ENCODE data around the gene RASAL2.

RASAL2 gene

GRCh38 chr1:178490967-178491366, 397.1 kb downstream of the RASAL2 start:
- no peak for DNase-seq (ENCODE audit: low read depth, low spot score)
- TF ChIP-seq CTCF (IDR thresholded peaks at IDR 0.05; ENCODE audit: low read depth, low read length), result no peak
- in situ Hi-C loops (cut with HindIII; ENCODE audit: low sequenced_read_pairs), result no loop called here
- no peak overlapping the region for H3K4me3 ChIP-seq (ENCODE audit: low read depth, low read length)

GRCh38 chr1:178491721-178492120, 397.8 kb downstream of the RASAL2 start:
- DNase-seq (ENCODE audit: low read depth, low spot score), result no peak
- no peak overlapping the region for H3K4me3 ChIP-seq (ENCODE audit: low read depth, low read length)
- in situ Hi-C loops (cut with HindIII; ENCODE audit: low sequenced_read_pairs), result no loop called here
- no peak for TF ChIP-seq CTCF (IDR thresholded peaks at IDR 0.05; ENCODE audit: low read depth, low read length)

- no peak for DNase-seq (ENCODE audit: low read depth, low spot score)
- in situ Hi-C loops (cut with HindIII; ENCODE audit: low sequenced_read_pairs), result no loop called here
- H3K4me3 ChIP-seq (ENCODE audit: low read depth, low read length), result no peak overlapping the region
- TF ChIP-seq CTCF (IDR thresholded peaks at IDR 0.05; ENCODE audit: low read depth, low read length), result no peak
These were observed 398.4 kb downstream of the RASAL2 start for GRCh38 chr1:178492341-178492740.

- in situ Hi-C loops (cut with HindIII; ENCODE audit: low sequenced_read_pairs), result no loop called here
- no peak overlapping the region for H3K4me3 ChIP-seq (ENCODE audit: low read depth, low read length)
These were observed 399.4 kb downstream of the RASAL2 start for GRCh38 chr1:178493301-178493741.

GRCh38 chr1:178494569-178494971, 400.7 kb downstream of the RASAL2 start:
- H3K4me3 ChIP-seq (ENCODE audit: low read depth, low read length), result no peak overlapping the region
- no peak for DNase-seq (ENCODE audit: low read depth, low spot score)
- in situ Hi-C loops (cut with HindIII; ENCODE audit: low sequenced_read_pairs), result no loop called here
- TF ChIP-seq CTCF (IDR thresholded peaks at IDR 0.05; ENCODE audit: low read depth, low read length), result no peak

More at GRCh38 chr1:178493301-178493741, 399.4 kb downstream of the RASAL2 start:
- DNase-seq (ENCODE audit: low read depth, low spot score), result no peak
- TF ChIP-seq CTCF (IDR thresholded peaks at IDR 0.05; ENCODE audit: low read depth, low read length), result no peak

GRCh38 chr1:178495158-178495557, 401.3 kb downstream of the RASAL2 start:
- no peak overlapping the region for H3K4me3 ChIP-seq (ENCODE audit: low read depth, low read length)
- in situ Hi-C loops (cut with HindIII; ENCODE audit: low sequenced_read_pairs), result no loop called here

More at GRCh38 chr1:178495158-178495557, 401.3 kb downstream of the RASAL2 start:
- no peak for DNase-seq (ENCODE audit: low read depth, low spot score)
- no peak for TF ChIP-seq CTCF (IDR thresholded peaks at IDR 0.05; ENCODE audit: low read depth, low read length)

Data from astrocyte of the spinal cord (primary cell).